HuH-7 (cell line): ENCODE data around the gene RHOB.
"Not testable (repeated sequence)": the region's sequence is repeated elsewhere in the genome, so short reads cannot be mapped to it uniquely, and the experiment has no call there.

Source experiments
- DNase-seq: peaks from one replicate; pipeline ENCODE4 v3.0.0; 2011; ENCODE audit warnings: low spot score

The RHOB gene

GRCh38 chr2:20446917-20447436 lies at the start of gene RHOB:
Gene RHOB, plus strand, starts transcription at chr2:20447074. Its CDS starts 392 bp downstream, at chr2:20447466.
- peak; percentile 99 for DNase-seq

- no peak for DNase-seq
Measured at GRCh38 chr2:20397811-20398447, 48.9 kb upstream of the RHOB start.

GRCh38 chr2:20398956-20399567 lies 47.8 kb upstream of the RHOB start:
- DNase-seq: no peak

GRCh38 chr2:20400306-20400705 lies 46.6 kb upstream of the RHOB start:
- DNase-seq: no peak

- DNase-seq: no peak
Measured at GRCh38 chr2:20400787-20401488, 45.9 kb upstream of the RHOB start.

- no peak for DNase-seq
Measured at GRCh38 chr2:20401489-20401835, 45.4 kb upstream of the RHOB start.

GRCh38 chr2:20403774-20404312 lies 43.0 kb upstream of the RHOB start:
- DNase-seq: no peak

GRCh38 chr2:20404950-20405349 lies 41.9 kb upstream of the RHOB start:
- DNase-seq: no peak

GRCh38 chr2:20409039-20409438 lies 37.8 kb upstream of the RHOB start:
- no peak for DNase-seq

GRCh38 chr2:20410556-20411277 lies 36.2 kb upstream of the RHOB start:
- no peak for DNase-seq

- peak; percentile 66 for DNase-seq
Measured at GRCh38 chr2:20411361-20411894, 35.4 kb upstream of the RHOB start.

- DNase-seq: no peak
Measured at GRCh38 chr2:20414806-20415205, 32.1 kb upstream of the RHOB start.

- no peak for DNase-seq
Measured at GRCh38 chr2:20415511-20415918, 31.4 kb upstream of the RHOB start.

- DNase-seq: no peak
Measured at GRCh38 chr2:20416723-20417122, 30.2 kb upstream of the RHOB start.

- not testable (repeated sequence) for DNase-seq
Measured at GRCh38 chr2:20417230-20417821, 29.5 kb upstream of the RHOB start.

GRCh38 chr2:20418519-20418918 lies 28.4 kb upstream of the RHOB start:
- no peak for DNase-seq

GRCh38 chr2:20419007-20419576 lies 27.8 kb upstream of the RHOB start:
- no peak for DNase-seq

GRCh38 chr2:20419752-20420151 lies 27.1 kb upstream of the RHOB start:
- DNase-seq: no peak

GRCh38 chr2:20421336-20421987 lies 25.4 kb upstream of the RHOB start:
- no peak for DNase-seq

- no peak for DNase-seq
Measured at GRCh38 chr2:20421988-20422370, 24.9 kb upstream of the RHOB start.
